Measurements from ENCODE around the gene GCN1.
A peak's percentile ranks its signal among the peaks of the same experiment; 100 is the strongest.

The GCN1 gene

DNA sequence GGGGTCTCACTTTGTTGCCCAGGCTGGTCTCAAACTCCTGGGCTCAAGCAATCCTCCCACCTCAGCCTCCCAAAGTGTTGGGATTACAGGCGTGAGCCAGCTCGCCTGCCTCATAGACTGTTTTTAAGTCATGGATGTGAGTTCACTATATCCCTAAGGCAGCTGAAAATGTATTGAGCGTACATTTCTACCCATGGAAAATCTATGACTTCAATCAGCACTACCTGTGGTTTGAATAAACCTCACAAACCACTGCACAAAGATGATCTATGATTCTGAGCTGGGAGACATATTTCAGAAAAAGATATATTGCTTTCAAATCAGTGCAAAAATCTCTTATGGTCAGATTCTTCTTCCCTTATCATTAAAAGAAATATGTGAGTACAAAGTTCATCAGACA, 22.5 kb downstream of the GCN1 start:
- POLR2A ChIA-PET (ENCODE audit: low non-redundant PET), result interaction anchor here (0.5 to 1.3 kb wide), 2 partner anchors 29 to 1690 kb away, joined by 5 read pairs; partner anchors contain the start of gene RPLP0
- CTCF ChIA-PET, result no interaction called here
- TF ChIP-seq, protein P1, sequence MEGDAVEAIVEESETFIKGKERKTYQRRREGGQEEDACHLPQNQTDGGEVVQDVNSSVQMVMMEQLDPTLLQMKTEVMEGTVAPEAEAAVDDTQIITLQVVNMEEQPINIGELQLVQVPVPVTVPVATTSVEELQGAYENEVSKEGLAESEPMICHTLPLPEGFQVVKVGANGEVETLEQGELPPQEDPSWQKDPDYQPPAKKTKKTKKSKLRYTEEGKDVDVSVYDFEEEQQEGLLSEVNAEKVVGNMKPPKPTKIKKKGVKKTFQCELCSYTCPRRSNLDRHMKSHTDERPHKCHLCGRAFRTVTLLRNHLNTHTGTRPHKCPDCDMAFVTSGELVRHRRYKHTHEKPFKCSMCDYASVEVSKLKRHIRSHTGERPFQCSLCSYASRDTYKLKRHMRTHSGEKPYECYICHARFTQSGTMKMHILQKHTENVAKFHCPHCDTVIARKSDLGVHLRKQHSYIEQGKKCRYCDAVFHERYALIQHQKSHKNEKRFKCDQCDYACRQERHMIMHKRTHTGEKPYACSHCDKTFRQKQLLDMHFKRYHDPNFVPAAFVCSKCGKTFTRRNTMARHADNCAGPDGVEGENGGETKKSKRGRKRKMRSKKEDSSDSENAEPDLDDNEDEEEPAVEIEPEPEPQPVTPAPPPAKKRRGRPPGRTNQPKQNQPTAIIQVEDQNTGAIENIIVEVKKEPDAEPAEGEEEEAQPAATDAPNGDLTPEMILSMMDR (conservative IDR thresholded peaks at IDR 0.05; ENCODE audit: low read depth), result no peak
- DNase-seq (ENCODE audit: low spot score), result no peak
- no peak overlapping the region for H3K27ac ChIP-seq

DNA sequence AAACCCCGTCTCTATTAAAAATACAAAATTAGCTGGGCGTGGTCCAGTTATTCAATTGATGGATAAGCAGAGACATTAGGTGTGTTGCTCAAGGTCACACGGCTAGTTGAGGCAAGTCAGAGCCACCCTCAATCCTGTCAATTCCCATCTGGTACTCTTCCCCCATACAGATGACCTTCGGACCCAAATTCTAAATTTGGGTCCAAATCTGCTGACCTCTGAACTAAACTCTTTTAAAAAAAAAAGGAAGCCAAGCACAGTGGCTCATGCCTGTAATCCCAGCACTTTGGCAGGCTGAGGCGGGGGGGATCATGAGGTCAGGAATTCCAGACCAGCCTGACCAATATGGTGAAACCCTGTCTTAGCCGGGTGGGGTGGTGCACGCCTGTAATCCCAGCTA, 23.9 kb downstream of the GCN1 start:
- TF ChIP-seq, protein P1 (conservative IDR thresholded peaks at IDR 0.05; ENCODE audit: low read depth), result no peak
- H3K27ac ChIP-seq, result peak overlapping the region; percentile 32
- ChIA-PET POLR2A (ENCODE audit: low non-redundant PET) (no interaction called here), CTCF (no interaction called here)
- no peak for DNase-seq (ENCODE audit: low spot score)

DNA sequence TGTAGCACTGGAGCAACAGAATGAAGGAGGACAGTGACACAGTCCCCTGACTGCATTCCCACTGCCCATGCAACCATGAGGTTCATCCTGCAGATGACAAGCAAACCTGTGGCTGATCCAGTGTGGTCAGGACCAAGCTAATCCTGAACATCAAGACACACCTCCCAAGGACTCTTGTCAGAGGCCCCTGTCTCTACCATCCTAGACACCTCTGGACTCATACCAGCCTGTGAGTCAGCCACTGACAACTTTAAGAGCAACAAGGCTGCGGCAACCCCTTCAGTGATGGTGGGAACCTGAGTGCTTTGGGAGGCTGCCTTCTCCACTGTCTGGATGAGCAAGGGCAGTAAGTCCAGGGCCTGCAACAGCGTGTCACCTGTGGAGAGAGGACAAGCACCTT, 24.6 kb downstream of the GCN1 start:
- POLR2A ChIA-PET (ENCODE audit: low non-redundant PET), result no interaction called here
- no peak for DNase-seq (ENCODE audit: low spot score)
- CTCF ChIA-PET, result no interaction called here
- TF ChIP-seq, protein P1 (conservative IDR thresholded peaks at IDR 0.05; ENCODE audit: low read depth), result no peak
- peak overlapping the region; percentile 32 for H3K27ac ChIP-seq

DNA sequence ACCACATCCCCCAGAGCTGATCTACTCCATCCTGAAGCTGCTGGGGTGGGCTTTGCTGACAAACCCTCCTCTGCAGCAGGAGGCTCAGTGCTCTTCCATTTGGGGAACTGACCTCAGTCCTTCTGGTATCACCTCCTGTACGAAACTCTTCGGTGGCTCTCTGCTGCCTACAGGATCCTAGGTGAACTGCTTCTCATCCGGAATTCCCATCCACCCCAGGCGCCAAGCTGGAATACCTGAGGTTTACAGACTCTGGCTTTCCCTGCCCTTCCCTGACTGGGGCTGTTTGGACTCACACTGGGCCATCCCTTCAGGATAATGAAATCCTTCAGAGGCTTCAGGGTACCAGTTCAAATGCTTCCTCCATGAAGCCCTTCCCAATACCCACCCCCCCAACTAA, 26.2 kb downstream of the GCN1 start:
- TF ChIP-seq, protein P1 (conservative IDR thresholded peaks at IDR 0.05; ENCODE audit: low read depth), result no peak
- no peak for DNase-seq (ENCODE audit: low spot score)
- CTCF ChIA-PET, result interaction anchor here (0.6 kb wide), 1 partner anchor 33 kb away, joined by 3 read pairs; the partner anchor contains the start of gene RPLP0
- POLR2A ChIA-PET (ENCODE audit: low non-redundant PET), result interaction anchor here (0.6 kb wide), 1 partner anchor 33 kb away, joined by 11 read pairs; the partner anchor contains the start of gene RPLP0
- no peak overlapping the region for H3K27ac ChIP-seq

DNA sequence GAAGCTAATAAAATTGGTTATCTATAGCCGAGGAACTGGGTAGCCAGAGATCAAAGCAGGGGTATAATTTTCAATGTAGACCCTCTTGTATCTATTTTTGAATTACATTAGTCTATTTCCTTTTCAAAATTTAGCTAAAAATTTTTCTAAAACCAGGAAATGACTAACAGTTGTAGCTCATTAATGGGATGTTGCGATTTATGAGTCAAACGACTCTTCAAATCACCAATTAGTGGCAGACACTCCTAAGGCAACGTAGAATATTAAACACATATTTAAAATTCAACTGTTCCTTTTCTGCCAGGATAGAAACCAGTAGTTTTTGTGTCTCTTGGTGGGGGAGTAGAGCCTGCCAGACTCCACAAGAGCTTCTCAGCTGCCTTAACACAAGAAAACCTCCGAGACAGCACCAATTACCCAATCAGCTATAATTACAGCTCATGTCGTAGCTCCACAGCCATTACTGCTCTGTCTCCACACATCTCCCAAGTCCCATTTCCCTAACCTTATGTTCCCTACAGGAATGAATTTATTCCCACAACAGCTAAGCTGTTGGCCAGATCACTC, 26.9 kb downstream of the GCN1 start:
- H3K27ac ChIP-seq, result no peak overlapping the region
- no peak for DNase-seq (ENCODE audit: low spot score)
- ChIA-PET POLR2A (ENCODE audit: low non-redundant PET) (no interaction called here), CTCF (no interaction called here)
- TF ChIP-seq, protein P1 (conservative IDR thresholded peaks at IDR 0.05; ENCODE audit: low read depth), result no peak

DNA sequence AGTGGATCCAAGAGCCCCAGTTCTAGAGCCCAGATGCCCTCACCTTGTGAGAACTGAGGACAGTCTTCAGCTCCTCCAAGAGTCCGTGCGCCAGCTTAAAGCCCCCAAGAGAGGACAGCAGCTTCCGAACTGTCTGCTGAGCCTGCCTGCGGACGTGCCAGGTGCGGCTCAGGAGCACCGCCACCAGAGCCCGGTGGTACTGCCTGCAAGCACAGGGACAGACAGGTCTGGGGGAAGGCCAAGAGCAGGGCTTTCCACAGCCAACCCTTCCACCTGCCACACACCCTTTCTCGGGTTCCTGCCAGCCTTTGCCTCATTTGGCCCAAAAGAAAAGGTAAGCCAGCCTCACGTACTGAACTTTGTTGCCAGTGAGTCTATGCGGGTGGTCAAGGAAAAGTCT, 30.2 kb downstream of the GCN1 start:
- TF ChIP-seq, protein P1 (conservative IDR thresholded peaks at IDR 0.05; ENCODE audit: low read depth), result no peak
- no peak for DNase-seq (ENCODE audit: low spot score)
- POLR2A ChIA-PET (ENCODE audit: low non-redundant PET), result no interaction called here
- CTCF ChIA-PET, result no interaction called here
- H3K27ac ChIP-seq, result no peak overlapping the region
